WI38 (cell line): ENCODE results near the gene ARMC2.

Source experiments
- H3K4me3 ChIP-seq: 2 replicates; pipeline ENCODE4 v1.5.1; 2011; ENCODE audit warnings: low read depth, mild to moderate bottlenecking, control low read depth, low read length
- TF ChIP-seq, protein P1 (sequence below): IDR thresholded peaks from 2 replicates; pipeline ENCODE4 v1.5.1; 2012; ENCODE audit warnings: low read depth, mild to moderate bottlenecking, control low read depth, low read length

ARMC2 gene

DNA sequence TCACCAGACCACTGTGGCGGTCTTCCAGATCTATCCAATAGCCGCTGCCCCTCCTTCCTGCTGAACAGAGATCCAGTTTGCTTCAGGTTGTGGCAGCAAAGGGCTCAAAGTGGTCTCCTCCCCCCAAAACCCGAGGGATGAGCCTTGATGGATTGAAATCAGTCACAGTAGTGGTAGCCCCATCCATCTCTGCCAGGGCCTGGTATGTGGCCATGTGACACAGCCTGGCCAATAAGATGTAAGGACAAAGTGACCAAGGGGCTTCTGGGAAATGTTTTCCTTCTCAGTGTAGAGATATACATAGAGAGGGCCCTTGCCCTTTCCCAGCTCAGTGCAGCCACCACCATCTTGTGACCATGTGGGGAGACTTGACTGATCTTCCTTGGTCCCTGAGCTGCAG, 4.1 kb upstream of the ARMC2 start:
- no peak overlapping the region for H3K4me3 ChIP-seq

DNA sequence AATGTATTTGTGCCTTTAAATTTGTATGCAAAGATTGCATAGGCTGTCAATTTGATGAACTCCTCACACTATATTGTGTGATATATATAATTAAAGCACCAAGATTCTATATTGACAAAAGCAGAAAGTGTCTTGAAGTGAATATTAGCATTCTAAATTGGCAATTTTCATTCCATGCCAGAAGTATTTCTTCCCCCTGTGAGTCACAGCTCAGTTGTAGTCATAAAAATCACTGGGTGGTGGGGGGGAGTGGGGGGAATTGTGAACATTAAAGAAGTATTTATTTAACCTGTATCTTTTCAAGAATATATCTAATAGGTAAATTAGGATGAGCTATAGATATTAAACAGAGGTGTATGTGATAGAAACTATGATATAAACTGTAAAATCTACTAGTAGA, 3.1 kb upstream of the ARMC2 start:
- no peak overlapping the region for H3K4me3 ChIP-seq
- TF ChIP-seq, protein P1, sequence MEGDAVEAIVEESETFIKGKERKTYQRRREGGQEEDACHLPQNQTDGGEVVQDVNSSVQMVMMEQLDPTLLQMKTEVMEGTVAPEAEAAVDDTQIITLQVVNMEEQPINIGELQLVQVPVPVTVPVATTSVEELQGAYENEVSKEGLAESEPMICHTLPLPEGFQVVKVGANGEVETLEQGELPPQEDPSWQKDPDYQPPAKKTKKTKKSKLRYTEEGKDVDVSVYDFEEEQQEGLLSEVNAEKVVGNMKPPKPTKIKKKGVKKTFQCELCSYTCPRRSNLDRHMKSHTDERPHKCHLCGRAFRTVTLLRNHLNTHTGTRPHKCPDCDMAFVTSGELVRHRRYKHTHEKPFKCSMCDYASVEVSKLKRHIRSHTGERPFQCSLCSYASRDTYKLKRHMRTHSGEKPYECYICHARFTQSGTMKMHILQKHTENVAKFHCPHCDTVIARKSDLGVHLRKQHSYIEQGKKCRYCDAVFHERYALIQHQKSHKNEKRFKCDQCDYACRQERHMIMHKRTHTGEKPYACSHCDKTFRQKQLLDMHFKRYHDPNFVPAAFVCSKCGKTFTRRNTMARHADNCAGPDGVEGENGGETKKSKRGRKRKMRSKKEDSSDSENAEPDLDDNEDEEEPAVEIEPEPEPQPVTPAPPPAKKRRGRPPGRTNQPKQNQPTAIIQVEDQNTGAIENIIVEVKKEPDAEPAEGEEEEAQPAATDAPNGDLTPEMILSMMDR: no peak

More for the DNA sequence above, 4.1 kb upstream of the ARMC2 start:
- TF ChIP-seq, protein P1: no peak

DNA sequence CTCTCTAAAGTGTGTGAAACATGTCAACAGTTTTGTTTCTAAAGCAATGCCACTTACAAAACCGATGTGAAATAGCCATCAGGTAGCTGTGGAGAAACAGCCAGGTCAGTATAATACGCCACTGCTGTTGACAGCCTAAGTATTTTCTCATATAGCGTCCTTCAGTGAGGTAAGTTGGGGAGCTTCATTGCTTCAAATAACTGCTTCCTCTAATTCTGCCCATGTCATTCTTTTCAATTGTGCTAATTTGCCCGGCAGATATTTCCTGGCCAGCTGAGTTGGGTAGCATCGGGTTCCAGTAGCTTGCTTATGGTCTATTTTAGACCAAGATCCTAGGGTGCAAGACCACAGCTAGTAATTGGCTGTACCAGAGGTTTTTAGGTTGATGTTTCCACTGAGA, 2.1 kb upstream of the ARMC2 start:
- TF ChIP-seq, protein P1: no peak
- no peak overlapping the region for H3K4me3 ChIP-seq

DNA sequence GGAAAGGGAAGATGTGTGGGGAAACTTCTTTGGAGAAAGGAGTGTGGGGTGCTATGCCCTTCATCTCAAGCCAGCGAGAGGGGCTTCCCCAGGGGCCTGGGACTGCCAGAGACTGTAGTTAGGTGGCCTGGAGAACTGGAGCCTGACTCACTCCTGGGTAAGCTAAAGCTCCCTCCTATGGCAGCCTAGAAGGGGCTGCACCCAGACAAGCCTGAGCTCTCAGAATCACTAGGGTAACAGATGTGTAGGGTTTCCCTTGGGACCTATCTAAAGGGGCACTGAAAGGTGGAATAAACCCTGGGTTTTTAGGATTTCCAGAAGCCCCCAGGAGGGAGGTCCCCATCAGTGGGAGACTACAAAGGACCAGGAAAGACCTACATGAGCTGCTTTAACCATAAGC, 1.6 kb upstream of the ARMC2 start:
- TF ChIP-seq, protein P1: no peak
- no peak overlapping the region for H3K4me3 ChIP-seq

DNA sequence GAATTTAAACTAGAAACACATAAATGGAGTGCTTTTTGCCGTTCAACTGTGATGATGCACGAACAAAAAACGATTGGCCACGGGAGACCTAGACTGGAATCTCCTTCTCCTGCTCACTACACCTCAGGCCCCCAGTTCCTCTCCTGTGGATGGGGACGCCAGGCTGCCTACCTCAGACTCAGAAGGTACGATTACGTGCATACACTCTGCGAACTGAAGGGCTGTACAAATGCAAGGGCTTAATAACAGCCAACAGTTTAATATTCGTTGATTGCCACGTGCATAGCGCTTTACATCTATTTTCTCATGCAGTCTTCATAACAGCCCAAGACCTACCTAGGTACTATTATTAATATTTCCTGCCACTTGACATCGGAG, 495 bp upstream of the ARMC2 start:
- peak overlapping the region; percentile 78 for H3K4me3 ChIP-seq
- TF ChIP-seq, protein P1: no peak

DNA sequence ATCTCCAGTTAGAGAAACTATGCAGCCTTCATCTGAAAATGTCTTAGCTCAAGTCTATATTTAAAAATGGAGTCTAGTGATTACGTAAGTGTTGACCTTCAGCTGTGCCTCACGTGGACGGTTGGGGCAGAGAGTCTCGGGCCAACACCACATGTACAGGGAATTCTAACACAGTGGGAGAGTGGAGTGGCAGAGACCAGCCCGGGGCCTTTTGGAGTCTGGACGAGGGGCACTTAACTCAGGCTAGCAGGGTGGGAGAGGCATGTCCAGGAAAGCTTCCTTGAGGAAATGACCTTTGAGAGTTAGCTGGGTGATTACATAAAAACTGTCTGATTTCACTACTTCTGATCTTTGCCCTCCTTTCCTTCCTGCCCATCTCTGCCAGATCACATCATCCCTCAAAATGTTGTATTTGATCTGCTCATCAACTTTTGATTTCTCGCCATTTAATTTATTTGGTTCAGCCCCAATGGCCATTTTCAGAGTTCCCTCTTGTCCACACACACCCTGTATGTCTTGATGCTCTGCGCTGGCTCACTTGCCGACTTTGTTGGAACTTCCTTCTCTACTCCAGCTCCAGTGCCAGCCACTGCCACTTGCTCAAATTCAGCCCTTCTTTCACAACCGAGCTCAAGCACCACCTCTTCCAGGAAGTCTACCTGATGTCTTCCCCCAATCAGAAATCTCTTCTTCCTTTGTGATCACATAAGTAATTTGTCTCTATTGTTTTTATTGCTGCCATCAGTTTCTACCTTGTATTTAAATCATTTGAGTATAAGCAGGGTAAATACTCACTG, 2.6 kb downstream of the ARMC2 start:
- TF ChIP-seq, protein P1: no peak

DNA sequence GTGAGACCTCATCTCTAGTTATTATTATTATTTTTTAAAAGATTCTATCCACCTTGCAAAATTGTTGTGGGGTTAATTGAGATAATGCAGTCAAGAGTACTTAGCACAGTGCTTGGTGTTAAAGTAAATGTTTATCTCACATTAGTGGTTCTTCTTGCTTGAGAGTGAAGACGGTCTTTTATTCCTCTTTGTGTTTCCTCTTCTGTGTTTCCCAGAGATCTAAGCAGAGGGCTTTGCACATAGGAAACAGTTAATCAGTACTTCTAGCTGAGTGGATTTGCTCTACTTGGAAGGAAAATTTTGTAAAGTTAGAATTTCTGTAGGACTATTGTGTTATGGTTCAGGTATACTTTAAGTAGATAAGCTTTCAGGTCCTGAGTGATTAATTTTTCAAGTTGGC, 3.5 kb downstream of the ARMC2 start:
- TF ChIP-seq, protein P1: no peak
- no peak overlapping the region for H3K4me3 ChIP-seq

More for the DNA sequence above, 2.6 kb downstream of the ARMC2 start:
- H3K4me3 ChIP-seq: no peak overlapping the region
